Hepatocyte (in vitro differentiated cells): ENCODE results near the gene VEPH1.
"Not testable (repeated sequence)": the region's sequence is repeated elsewhere in the genome, so short reads cannot be mapped to it uniquely, and the experiment has no call there.

Experiments
- CTCF ChIP-seq: fragments of 200-600 bp; sonication (generic); IDR thresholded peaks from 2 replicates; pipeline ENCODE4 v1.5.1; 2016; ENCODE audit warnings: antibody characterized with exemption, mild to moderate bottlenecking; ENCODE audit not compliant: poor library complexity
- EZH2 ChIP-seq: fragments of 200-600 bp; sonication (generic); IDR thresholded peaks from 2 replicates; pipeline ENCODE4 v1.6.1; 2016; ENCODE audit warnings: antibody characterized with exemption, mild to moderate bottlenecking, borderline replicate concordance
- EZH2phosphoT487 ChIP-seq: fragments of 200-600 bp; sonication (generic); IDR thresholded peaks from one replicate; pipeline ENCODE4 v1.6.1; 2018; ENCODE audit warnings: antibody characterized with exemption, mild to moderate bottlenecking, low read depth, moderate library complexity; ENCODE audit not compliant: unreplicated experiment, severe bottlenecking

- TF ChIP-seq CTCF, EZH2, EZH2phosphoT487: not testable (repeated sequence)
These were observed 152.6 kb downstream of the VEPH1 start for GRCh38 chr3:157350651-157351050.
